Measurements from ENCODE around the gene NCCRP1.

GRCh38 chr19:39174558-39175544, 21.9 kb upstream of the NCCRP1 start:
- TF ChIP-seq CTCF (IDR thresholded peaks at IDR 0.05) (no peak), POLR2A (IDR thresholded peaks at IDR 0.05) (no peak)
